Measurements from ENCODE around the gene MCTP2.
"Not testable (repeated sequence)": the region's sequence is repeated elsewhere in the genome, so short reads cannot be mapped to it uniquely, and the experiment has no call there.

Gene MCTP2

GRCh38 chr15:94456226-94456625 is 224.9 kb downstream of the MCTP2 start:
- DNase-seq (ENCODE audit: low spot score): no peak

- no peak for DNase-seq (ENCODE audit: low spot score)
Observed at GRCh38 chr15:94457661-94458060, 226.3 kb downstream of the MCTP2 start.

DNA sequence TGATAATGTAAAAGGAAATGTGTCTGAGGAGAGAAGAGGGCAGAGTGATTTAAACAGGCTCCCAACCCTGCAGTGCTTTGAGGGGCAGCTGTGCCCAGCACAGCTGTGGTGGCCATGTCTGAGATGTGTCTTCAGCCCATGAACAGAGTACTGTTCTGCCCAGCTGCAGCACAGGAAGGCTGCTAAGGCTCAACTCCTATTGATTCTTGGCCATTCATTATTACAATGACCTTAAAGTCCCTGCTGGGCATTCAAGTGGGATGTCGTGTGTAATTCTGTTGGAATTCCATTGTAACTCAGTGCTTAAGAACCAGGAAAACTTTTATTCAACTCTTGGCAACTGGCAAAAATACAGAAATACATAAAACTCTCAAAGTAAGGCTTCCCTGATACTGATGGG is 229.3 kb downstream of the MCTP2 start:
- DNase-seq (ENCODE audit: low spot score): no peak

DNA sequence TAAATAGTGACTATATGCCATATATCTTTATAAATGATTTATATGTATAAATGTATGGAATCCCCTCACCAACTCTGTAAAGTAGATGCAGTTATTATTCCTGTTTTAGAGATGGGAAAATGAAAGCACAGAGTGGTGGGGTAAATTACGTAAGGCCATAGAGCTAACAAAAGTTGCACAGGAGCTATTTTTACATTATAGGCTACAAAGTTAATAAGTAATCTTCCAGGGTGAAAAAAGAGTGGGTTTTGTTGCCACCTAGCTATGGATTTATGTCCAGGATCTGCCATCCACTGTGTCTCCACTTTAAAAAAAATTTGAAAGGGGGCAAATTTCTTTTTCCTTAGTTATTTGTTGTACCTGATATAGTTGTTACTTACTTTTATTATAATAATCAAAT is 235.7 kb downstream of the MCTP2 start:
- no peak for DNase-seq (ENCODE audit: low spot score)

- DNase-seq (ENCODE audit: low spot score): no peak
Observed at GRCh38 chr15:94470492-94470891, 239.1 kb downstream of the MCTP2 start.

- no peak for DNase-seq (ENCODE audit: low spot score)
Observed at GRCh38 chr15:94476686-94477085, 245.3 kb downstream of the MCTP2 start.

DNA sequence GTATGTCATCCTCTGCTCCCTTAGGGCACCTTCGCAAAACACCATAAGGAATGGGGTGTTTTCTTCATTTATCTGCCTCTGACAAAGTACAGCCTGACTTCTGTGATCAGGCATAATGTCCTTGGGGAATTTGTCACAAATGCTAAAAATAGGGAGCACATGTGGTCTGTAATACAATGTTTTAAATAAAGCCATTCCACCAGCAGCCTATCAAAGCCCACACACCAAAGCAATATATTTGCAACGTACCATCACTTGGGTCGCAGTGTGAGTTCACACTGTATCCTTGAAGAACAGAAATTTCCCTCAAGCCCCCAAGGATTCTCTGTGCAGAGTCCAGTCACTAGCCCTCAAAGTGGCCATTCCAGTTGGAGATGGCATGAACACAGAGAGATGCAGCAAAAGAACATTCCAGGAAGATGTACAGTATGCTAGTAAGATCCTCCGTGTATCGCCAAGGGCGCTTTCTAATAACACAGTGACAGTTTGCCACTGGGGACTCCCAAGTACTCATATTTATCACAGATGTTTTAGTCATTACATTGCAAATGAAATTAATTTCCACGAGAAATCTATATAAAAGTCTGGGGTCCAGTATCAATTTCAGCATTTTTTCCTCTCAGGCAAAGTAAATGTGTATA is 246.7 kb downstream of the MCTP2 start:
- DNase-seq (ENCODE audit: low spot score): no peak

DNA sequence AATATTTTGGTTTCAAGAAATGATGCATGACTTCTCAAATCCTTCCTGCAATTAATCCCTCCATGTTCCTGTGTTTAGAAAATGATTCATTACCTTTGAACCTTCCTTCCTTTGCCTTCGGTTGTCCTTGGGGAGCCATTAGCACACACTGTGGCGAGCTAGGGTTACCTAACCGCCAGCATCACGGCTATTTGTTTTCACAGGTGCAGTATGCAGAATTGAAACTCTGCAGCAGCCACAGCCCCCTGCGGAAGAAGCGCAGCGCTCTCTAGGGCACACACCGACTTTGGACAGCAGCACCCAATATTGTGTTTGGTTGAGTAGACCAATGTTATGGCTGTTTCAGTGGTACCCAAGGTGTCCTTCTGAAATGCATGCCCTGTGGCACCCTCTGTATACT is 247.4 kb downstream of the MCTP2 start:
- no peak for DNase-seq (ENCODE audit: low spot score)

DNA sequence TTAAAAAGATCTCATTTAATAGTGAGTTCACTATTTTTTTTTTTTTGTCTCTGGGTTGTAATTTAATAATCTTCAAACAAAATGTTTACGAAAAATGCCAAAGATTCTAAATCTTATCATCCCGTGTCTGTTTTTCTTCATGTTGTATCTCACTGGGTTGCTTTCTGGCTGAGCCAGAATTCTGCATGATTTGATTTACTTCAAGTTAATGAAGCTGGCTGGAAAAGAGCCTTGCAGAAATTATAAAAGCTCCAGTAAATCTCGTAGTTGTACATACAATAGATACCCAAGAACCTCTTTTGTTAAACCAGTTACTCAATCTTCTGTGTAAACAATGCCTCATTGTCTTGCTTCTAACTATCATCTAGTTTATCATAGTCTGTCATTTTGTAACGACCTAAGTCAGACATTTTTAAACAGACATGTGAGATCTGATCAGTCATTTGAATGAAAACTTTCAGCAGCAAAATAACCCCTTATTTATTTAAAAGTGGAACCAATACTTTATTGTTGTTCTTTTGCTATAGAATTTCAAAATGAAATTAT is 249.0 kb downstream of the MCTP2 start:
- DNase-seq (ENCODE audit: low spot score): no peak

DNA sequence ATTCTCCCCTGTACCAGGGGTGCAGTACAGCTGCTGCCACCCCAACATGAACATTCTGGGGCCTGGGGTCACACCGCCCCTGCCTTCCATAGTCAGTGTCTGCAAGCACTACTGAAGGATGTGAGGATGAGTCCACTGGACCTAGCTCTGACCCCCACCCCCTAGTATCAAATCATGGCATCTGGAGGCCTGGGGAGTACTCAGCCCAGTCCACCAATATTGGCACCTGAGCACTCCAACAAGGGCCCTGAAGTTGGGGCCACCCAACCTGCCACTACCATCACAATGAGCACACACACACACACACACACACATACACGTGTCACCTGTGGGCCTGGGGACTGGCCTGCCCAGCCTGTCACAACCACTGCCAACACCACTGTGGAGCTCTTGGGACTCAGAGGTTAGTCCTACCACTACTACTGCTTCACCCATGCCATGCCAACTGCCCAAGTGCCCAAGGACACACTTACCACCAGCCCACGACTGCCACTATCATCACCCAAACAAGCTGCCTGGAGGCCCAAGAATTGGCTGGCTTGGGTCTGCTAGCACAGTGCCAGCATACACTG is 253.9 kb downstream of the MCTP2 start:
- DNase-seq (ENCODE audit: low spot score): no peak

- no peak for DNase-seq (ENCODE audit: low spot score)
Observed at GRCh38 chr15:94487635-94488034, 256.3 kb downstream of the MCTP2 start.

- no peak for DNase-seq (ENCODE audit: low spot score)
Observed at GRCh38 chr15:94493176-94493575, 261.8 kb downstream of the MCTP2 start.

- DNase-seq (ENCODE audit: low spot score): not testable (repeated sequence)
Observed at GRCh38 chr15:94493586-94493985, 262.2 kb downstream of the MCTP2 start.

- DNase-seq (ENCODE audit: low spot score): no peak
Observed at GRCh38 chr15:94494732-94495131, 263.4 kb downstream of the MCTP2 start.

DNA sequence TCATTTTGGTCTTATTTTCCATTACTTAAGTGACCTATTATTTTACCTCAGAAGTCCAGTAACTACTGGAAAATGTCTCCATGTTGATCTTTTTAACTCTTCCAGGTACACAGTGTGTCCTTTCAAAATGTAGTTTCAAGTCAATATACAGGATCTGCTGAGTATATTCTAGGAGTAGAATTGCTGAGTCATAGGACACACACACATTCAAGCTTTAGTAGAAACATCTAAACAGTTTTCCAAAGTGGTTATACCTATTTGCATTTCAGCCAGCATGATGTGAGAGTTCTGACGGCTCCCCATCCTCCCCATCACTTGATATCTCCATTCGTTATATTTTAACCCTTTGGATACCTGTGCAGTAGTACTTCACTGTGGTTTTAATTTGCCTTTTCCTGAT is 271.9 kb downstream of the MCTP2 start:
- no peak for DNase-seq (ENCODE audit: low spot score)

DNA sequence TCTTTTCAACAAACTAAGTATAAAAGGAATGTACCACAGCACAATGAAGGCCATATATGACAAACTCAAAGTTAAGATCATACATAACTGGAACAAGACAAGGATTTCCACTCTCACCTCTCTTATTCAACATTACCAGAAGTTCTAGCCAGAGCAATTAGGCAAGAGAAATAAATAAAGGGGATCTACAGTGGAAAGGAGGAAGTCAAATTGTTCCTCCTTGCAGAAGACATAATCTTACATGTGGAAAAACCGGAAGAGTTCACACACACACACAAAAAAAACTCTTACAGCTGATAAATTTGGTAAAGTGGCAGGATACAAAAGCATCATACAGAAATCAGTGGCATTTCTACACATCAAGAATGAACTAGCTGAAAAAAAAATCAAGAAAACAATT is 277.9 kb downstream of the MCTP2 start:
- DNase-seq (ENCODE audit: low spot score): no peak

GRCh38 chr15:94522125-94522524 is 290.8 kb downstream of the MCTP2 start:
- no peak for DNase-seq (ENCODE audit: low spot score)

DNA sequence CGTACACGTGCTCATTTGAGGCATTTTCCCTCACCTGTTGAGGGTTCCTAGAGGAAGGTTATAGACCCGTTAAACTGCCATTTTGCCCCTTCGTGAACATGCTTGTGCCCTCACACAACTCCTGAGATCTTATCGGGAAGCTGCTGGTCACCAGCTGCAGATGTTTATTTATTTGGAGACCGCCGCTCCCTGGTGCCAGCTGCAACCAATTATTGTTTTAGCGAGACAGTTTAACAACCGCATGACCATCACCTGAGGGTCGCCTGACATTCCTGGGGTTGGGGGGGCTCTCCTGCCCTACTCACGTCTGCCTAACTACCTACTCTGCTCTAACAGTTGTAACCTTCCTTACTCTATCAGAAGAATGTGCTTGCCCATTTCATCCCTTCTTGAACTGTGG is 292.5 kb downstream of the MCTP2 start:
- DNase-seq (ENCODE audit: low spot score): no peak

- no peak for DNase-seq (ENCODE audit: low spot score)
Observed at GRCh38 chr15:94524565-94524964, 293.2 kb downstream of the MCTP2 start.

GRCh38 chr15:94526071-94526689 is 294.8 kb downstream of the MCTP2 start:
- DNase-seq (ENCODE audit: low spot score): no peak

DNA sequence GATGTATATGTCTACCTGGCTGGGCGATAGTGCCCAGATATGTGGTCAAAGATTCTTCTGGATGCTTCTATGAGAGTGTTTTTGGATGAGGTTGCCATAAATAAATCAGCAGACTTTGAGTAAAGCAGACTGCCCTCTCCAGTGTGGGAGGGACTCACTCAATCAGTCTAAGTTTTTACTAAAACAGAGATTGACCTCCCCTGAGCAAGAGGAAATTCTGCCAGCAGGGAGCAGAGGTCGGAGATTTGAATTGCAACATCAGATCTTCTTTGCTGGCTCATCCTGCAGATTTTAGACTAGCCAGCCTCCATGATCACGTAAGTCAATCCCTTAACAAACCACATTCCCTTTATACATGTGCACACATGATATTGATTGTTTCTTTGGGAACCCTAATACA is 300.9 kb downstream of the MCTP2 start:
- DNase-seq (ENCODE audit: low spot score): no peak
